ENCODE results near the gene PLEK.
"Not testable (repeated sequence)": the region's sequence is repeated elsewhere in the genome, so short reads cannot be mapped to it uniquely, and the experiment has no call there.

The PLEK gene

GRCh38 chr2:68441994-68442322 is 76.9 kb downstream of the PLEK start:
- WGBS (ENCODE audit: extremely low coverage, insufficient coverage, low lambda C conversion rate), result no CpG with 5 or more reads among the region's 2 CpGs

GRCh38 chr2:68446425-68446824 is 81.3 kb downstream of the PLEK start:
- H3K79me2 ChIP-seq (ENCODE audit: control insufficient read depth, insufficient read depth, low read length); H3K36me3 ChIP-seq (ENCODE audit: control insufficient read depth, insufficient read depth, low read length); H2BK5ac ChIP-seq (ENCODE audit: low read length); H3K27ac ChIP-seq (ENCODE audit: low read depth, low read length); H3K56ac ChIP-seq (ENCODE audit: low read length); H4K8ac ChIP-seq (ENCODE audit: low read depth, low read length); H2BK120ac ChIP-seq (ENCODE audit: low read depth, low read length); H3K23ac ChIP-seq (ENCODE audit: low read length); H3K27me3 ChIP-seq (ENCODE audit: insufficient read depth, low read length, poor library complexity); H3K9ac ChIP-seq (ENCODE audit: low read length); H2AK5ac ChIP-seq (ENCODE audit: low read length); H3K18ac ChIP-seq (ENCODE audit: low read length); H3K4me2 ChIP-seq (ENCODE audit: low read length); H3K4ac ChIP-seq (ENCODE audit: low read depth, low read length); DNase-seq; H3K4me3 ChIP-seq (ENCODE audit: low read length); H3K79me1 ChIP-seq (ENCODE audit: low read length); H3K4me1 ChIP-seq (ENCODE audit: control insufficient read depth, low read depth, low read length); H4K5ac ChIP-seq (ENCODE audit: low read length); H2BK15ac ChIP-seq (replicated peaks; ENCODE audit: low read depth): not testable (repeated sequence)
- no CpG with 5 or more reads among the region's 3 CpGs for WGBS (ENCODE audit: extremely low coverage, insufficient coverage, low lambda C conversion rate)

More at GRCh38 chr2:68441994-68442322, 76.9 kb downstream of the PLEK start:
- Histone ChIP-seq H3K79me2 (ENCODE audit: control insufficient read depth, insufficient read depth, low read length) (no peaks in the 10 kb centered on the region), H3K27me3 (ENCODE audit: insufficient read depth, low read length, poor library complexity) (no peaks in the 10 kb centered on the region), H3K79me1 (ENCODE audit: low read length) (no peaks in the 10 kb centered on the region), H4K5ac (ENCODE audit: low read length) (no peak overlapping the region), H2BK5ac (ENCODE audit: low read length) (no peak overlapping the region), H3K23ac (ENCODE audit: low read length) (no peak overlapping the region), H3K4me3 (ENCODE audit: low read length) (no peak overlapping the region), H2AK5ac (ENCODE audit: low read length) (no peak overlapping the region), H3K56ac (ENCODE audit: low read length) (no peak overlapping the region), H3K4ac (ENCODE audit: low read depth, low read length) (no peak overlapping the region), H3K27ac (ENCODE audit: low read depth, low read length) (no peak overlapping the region), H3K36me3 (ENCODE audit: control insufficient read depth, insufficient read depth, low read length) (no peaks in the 10 kb centered on the region), H3K9ac (ENCODE audit: low read length) (no peak overlapping the region), H3K4me1 (ENCODE audit: control insufficient read depth, low read depth, low read length) (no peaks in the 10 kb centered on the region), H3K4me2 (ENCODE audit: low read length) (no peak overlapping the region), H2BK120ac (ENCODE audit: low read depth, low read length) (no peak overlapping the region), H4K8ac (ENCODE audit: low read depth, low read length) (no peak overlapping the region), H3K18ac (ENCODE audit: low read length) (no peak overlapping the region), H2BK15ac (replicated peaks; ENCODE audit: low read depth) (no peak overlapping the region)
- no peak for DNase-seq
